Panc1 (cell line): Measurements from ENCODE around the gene FUNDC2. TPM values are rescaled to one million over a fixed set of nuclear protein-coding genes. Genes with fewer than 3 reads are reported as not detected.

Experiments used
- ATAC-seq: fragments of 200-7000 bp; cut with Tn5 transposase; 2 replicates; pipeline ENCODE4 v1.9.1; 2020; ENCODE audit warnings: mild to moderate bottlenecking, moderate library complexity
- BruUV-seq: library from RNA; stranded (reverse); fragments of 400-500 nt; replicated peaks from 2 replicates; lab custom pipeline; 2021; lab: Mats Ljungman, UMichigan
- CTCF ChIA-PET: fragments of 300-600 bp; sonication (Branson Sonifier 250); formaldehyde crosslinking; loops from one replicate; lab custom pipeline; 2022; ENCODE audit warnings: antibody characterized with exemption; lab: Charles Lee
- POLR2A ChIA-PET: fragments of 300-600 bp; sonication (Branson Sonifier 250); formaldehyde crosslinking; loops from one replicate; lab custom pipeline; 2022; ENCODE audit warnings: antibody characterized with exemption; lab: Charles Lee
- DNase-seq: peaks from one replicate; pipeline ENCODE4 v3.0.0-alpha.2; 2010; ENCODE audit warnings: low read depth, low spot score
- H3K27ac ChIP-seq: 2 replicates; pipeline ENCODE4 v1.5.1; 2011; ENCODE audit warnings: mild to moderate bottlenecking, low read length, inconsistent platforms
- H3K27me3 ChIP-seq: fragments of 200-500 bp; sonication (Bioruptor generic); 2 replicates; pipeline ENCODE4 v1.6.0; 2014; ENCODE audit warnings: low read length, inconsistent platforms; ENCODE audit not compliant: control insufficient read depth, insufficient read depth
- H3K36me3 ChIP-seq: fragments of 200-500 bp; sonication (Bioruptor generic); 2 replicates; pipeline ENCODE4 v1.5.1; 2014; ENCODE audit warnings: inconsistent platforms, mild to moderate bottlenecking, low read length, moderate library complexity; ENCODE audit not compliant: control insufficient read depth, insufficient read depth
- H3K4me1 ChIP-seq: 2 replicates; pipeline ENCODE4 v1.5.1; 2011; ENCODE audit warnings: inconsistent platforms, mild to moderate bottlenecking, low read length, moderate library complexity; ENCODE audit not compliant: control insufficient read depth, insufficient read depth
- H3K4me3 ChIP-seq, 2 experiments: 2 replicates each; pipeline ENCODE4 v1.5.1; 2011 to 2012; ENCODE audit warnings: low read depth in 2 of 2, low read length in 2 of 2, mild to moderate bottlenecking in 2 of 2, inconsistent platforms in 1 of 2, moderate library complexity in 1 of 2
- H3K9me3 ChIP-seq: fragments of 200-500 bp; sonication (Bioruptor generic); 2 replicates; pipeline ENCODE4 v1.5.1; 2014; ENCODE audit warnings: low read depth, mild to moderate bottlenecking, inconsistent platforms, low read length, moderate library complexity; ENCODE audit not compliant: control insufficient read depth, insufficient read depth
- CTCF ChIP-seq: fragments of 450-650 bp; IDR thresholded peaks from 2 replicates; pipeline ENCODE4 v1.5.1; 2017; ENCODE audit warnings: mild to moderate bottlenecking
- POLR2AphosphoS5 ChIP-seq: IDR thresholded peaks from 2 replicates; pipeline ENCODE4 v1.6.1; 2012; ENCODE audit warnings: mild to moderate bottlenecking, low read depth, low read length, moderate library complexity
- REST ChIP-seq, 2 experiments: IDR thresholded peaks; 2 replicates each; pipeline ENCODE4 v1.6.1; 2011 to 2012; ENCODE audit warnings: low read depth in 2 of 2, control low read depth in 1 of 2, low read length in 1 of 2, mild to moderate bottlenecking in 1 of 2, moderate library complexity in 1 of 2; ENCODE audit not compliant: insufficient read depth in 1 of 2
- SIN3A ChIP-seq: IDR thresholded peaks from 2 replicates; pipeline ENCODE4 v1.6.1; 2012; ENCODE audit warnings: low read depth, mild to moderate bottlenecking, low read length, moderate library complexity, borderline replicate concordance; ENCODE audit not compliant: insufficient read depth
- TCF7L2 ChIP-seq: IDR thresholded peaks from 2 replicates; pipeline ENCODE4 v1.6.1; 2011; ENCODE audit warnings: mild to moderate bottlenecking, low read depth, low read length, inconsistent platforms
- in situ Hi-C: cut with HindIII; loops from 2 replicates; pipeline ENCODE4 v1.10.0; 2016; ENCODE audit warnings: low sequenced_read_pairs, low pct_unique_long_range_greater_than_20kb
- intact Hi-C: fragments of 100-400 bp; cut with micrococcal nuclease; formaldehyde crosslinking; loops from one replicate; pipeline ENCODE4 v1.10.0; 2022; ENCODE audit not compliant: unreplicated experiment
- total RNA-seq: library from RNA; stranded (reverse); gene quantifications from one replicate; pipeline ENCODE4 v1.2.1, GENCODE V29; 2021; ENCODE audit not compliant: unreplicated experiment

FUNDC2 gene
- total RNA-seq, 1 experiment from 2014 or later: 68.8 TPM

GRCh38 chrX:154986826-154987575, 39.6 kb upstream of the FUNDC2 start:
- DNase-seq: no peak
- ATAC-seq: no peak
- ChIA-PET CTCF (no interaction called here), POLR2A (no interaction called here)
- no peak overlapping the region for H3K27ac ChIP-seq
- H3K9me3 ChIP-seq: no peaks in the 10 kb centered on the region
- TF ChIP-seq POLR2AphosphoS5 (no peak), CTCF (peak; percentile 42; the same call in 1 of the 2 replicates)
- H3K27me3 ChIP-seq: no peaks in the 10 kb centered on the region; the same call in 1 of the 2 replicates
- H3K4me3 ChIP-seq: no peak overlapping the region
- in situ Hi-C loops: no loop called here
- H3K36me3 ChIP-seq: no peaks in the 10 kb centered on the region
- no peaks in the 10 kb centered on the region for H3K4me1 ChIP-seq
- no TSS peak for BruUV-seq
- intact Hi-C loops: loop anchor here (2.0 to 10.0 kb wide), 3 partner anchors 70 to 228 kb away; partner anchors contain the start of gene VBP1

GRCh38 chrX:154987940-154988339, 38.7 kb upstream of the FUNDC2 start:
- TF ChIP-seq POLR2AphosphoS5 (no peak), TCF7L2 (no peak), CTCF (no peak), SIN3A (no peak), REST (IDR thresholded peaks at IDR 0.05; ENCODE audit: insufficient read depth in 1 of 2, low read depth in 2 of 2, low read length in 1 of 2) (no peak)
- in situ Hi-C loops: no loop called here
- Histone ChIP-seq H3K9me3 (no peaks in the 10 kb centered on the region), H3K27ac (no peak overlapping the region), H3K4me3 (no peak overlapping the region), H3K27me3 (no peaks in the 10 kb centered on the region; the same call in 1 of the 2 replicates), H3K36me3 (no peaks in the 10 kb centered on the region), H3K4me1 (no peaks in the 10 kb centered on the region)
- POLR2A ChIA-PET: no interaction called here
- intact Hi-C loops: loop anchor here (2.0 to 10.0 kb wide), 3 partner anchors 69 to 227 kb away; partner anchors contain the start of gene VBP1
- no peak for DNase-seq
- no TSS peak for BruUV-seq
- CTCF ChIA-PET: interaction anchor here (0.8 kb wide), 1 partner anchor 69 kb away, joined by 5 read pairs; no protein-coding TSS in a partner anchor
- no peak for ATAC-seq
